Endothelial cell of umbilical vein (primary cell): ENCODE data around the gene VSNL1. TPM values are rescaled to one million over a fixed set of nuclear protein-coding genes. Genes with fewer than 3 reads are reported as not detected.

ENCODE experiments used
- BruUV-seq: library from RNA; stranded (reverse); fragments of 400-500 nt; replicated peaks from 2 replicates; lab custom pipeline; 2021; lab: Mats Ljungman, UMichigan
- CTCF ChIA-PET: fragments of 300-600, 350-600 bp; sonication (Branson Sonifier 250); formaldehyde crosslinking; loops from one replicate; lab custom pipeline; 2021; ENCODE audit warnings: antibody characterized with exemption, inconsistent platforms; lab: Charles Lee
- POLR2A ChIA-PET: fragments of 300-600, 350-600 bp; sonication (Branson Sonifier 250); formaldehyde crosslinking; loops from one replicate; lab custom pipeline; 2021; ENCODE audit warnings: antibody characterized with exemption, inconsistent platforms; lab: Charles Lee
- DNase-seq: peaks from one replicate; pipeline ENCODE4 v3.0.0-alpha.2; 2011; ENCODE audit warnings: low read depth, low spot score
- FAIRE-seq: peaks from 2 replicates; lab custom pipeline; 2011; peaks lifted over from hg19 to GRCh38; lab: Jason Lieb, UNC
- H2AFZ ChIP-seq: 2 replicates; pipeline ENCODE4 v1.6.0; 2012; ENCODE audit warnings: low read depth, low read length, control low read depth, inconsistent platforms
- H3K27ac ChIP-seq: 2 replicates; pipeline ENCODE4 v1.5.1; 2011; ENCODE audit warnings: low read depth, mild to moderate bottlenecking, control low read depth, low read length, moderate library complexity; ENCODE audit not compliant: insufficient read depth
- H3K27me3 ChIP-seq, 2 experiments: 2 replicates each; pipeline versions ENCODE4 v1.6.0 to v1.6.1; 2011; ENCODE audit warnings: low read length in 2 of 2, mixed read lengths in 1 of 2; ENCODE audit not compliant: control insufficient read depth in 2 of 2, insufficient read depth in 2 of 2
- H3K36me3 ChIP-seq, 2 experiments: 2 replicates in 1 of 2; 3 replicates in 1 of 2; pipeline ENCODE4 v1.5.1; 2011; ENCODE audit warnings: low read length in 2 of 2, mild to moderate bottlenecking in 1 of 2, moderate library complexity in 1 of 2; ENCODE audit not compliant: control insufficient read depth in 2 of 2, insufficient read depth in 2 of 2; ENCODE audit errors: extremely low read depth in 1 of 2
- H3K4me1 ChIP-seq: 3 replicates; pipeline ENCODE4 v1.5.1; 2011; ENCODE audit warnings: mild to moderate bottlenecking, low read length; ENCODE audit not compliant: control insufficient read depth, insufficient read depth; ENCODE audit errors: extremely low read depth
- H3K4me2 ChIP-seq: 2 replicates; pipeline ENCODE4 v1.6.1; 2011; ENCODE audit warnings: low read length, control low read depth, mixed read lengths; ENCODE audit not compliant: insufficient read depth
- H3K4me3 ChIP-seq, 3 experiments: fragments of 200-600 bp in 1 of 3; sonication (generic), shearing (Covaris generic) in 1 of 3; replicated peaks in 1 of 3; 2 replicates each; pipeline ENCODE4 v1.5.1; 2011 to 2016; ENCODE audit warnings: control low read depth in 3 of 3, low read length in 3 of 3, mild to moderate bottlenecking in 2 of 3, inconsistent platforms in 1 of 3, low read depth in 1 of 3, moderate library complexity in 1 of 3; ENCODE audit not compliant: insufficient read depth in 1 of 3
- H3K79me2 ChIP-seq: 2 replicates; pipeline ENCODE4 v1.6.0; 2012; ENCODE audit warnings: low read length, inconsistent platforms; ENCODE audit not compliant: control insufficient read depth, insufficient read depth
- H3K9ac ChIP-seq: replicated peaks from 2 replicates; pipeline ENCODE3; 2011; ENCODE audit warnings: low read length, control low read depth; ENCODE audit not compliant: insufficient read depth; ENCODE audit errors: extremely low read depth
- H3K9me1 ChIP-seq: replicated peaks from 3 replicates; pipeline ENCODE4 v1.6.0; 2011; ENCODE audit warnings: mild to moderate bottlenecking, low read length; ENCODE audit not compliant: control insufficient read depth, insufficient read depth; ENCODE audit errors: extremely low read depth
- H3K9me3 ChIP-seq: replicated peaks from 2 replicates; pipeline ENCODE4 v1.5.1; 2012; ENCODE audit warnings: low read length, inconsistent platforms; ENCODE audit not compliant: control insufficient read depth, insufficient read depth
- H4K20me1 ChIP-seq: replicated peaks from 2 replicates; pipeline ENCODE3; 2011; ENCODE audit warnings: mild to moderate bottlenecking, low read length; ENCODE audit not compliant: control insufficient read depth, insufficient read depth; ENCODE audit errors: extremely low read depth
- EZH2 ChIP-seq: IDR thresholded peaks from 2 replicates; pipeline ENCODE4 v1.6.1; 2012; ENCODE audit warnings: borderline replicate concordance, low read depth, mild to moderate bottlenecking, moderate library complexity, low read length, inconsistent platforms; ENCODE audit not compliant: severe bottlenecking
- FOS ChIP-seq: IDR thresholded peaks from 2 replicates; pipeline ENCODE4 v1.6.1; 2011; ENCODE audit warnings: mild to moderate bottlenecking, low read length, moderate library complexity, borderline replicate concordance; ENCODE audit not compliant: insufficient read depth
- GATA2 ChIP-seq: IDR thresholded peaks from 2 replicates; pipeline ENCODE4 v1.7.0; 2011; ENCODE audit warnings: low read depth, mild to moderate bottlenecking, moderate library complexity, mixed read lengths, low read length; ENCODE audit not compliant: insufficient read length, insufficient read depth
- JUN ChIP-seq: IDR thresholded peaks from 2 replicates; pipeline ENCODE4 v1.6.1; 2011; ENCODE audit warnings: borderline replicate concordance, low read depth; ENCODE audit not compliant: insufficient read length, insufficient read depth
- MYC ChIP-seq: IDR thresholded peaks from one replicate; pipeline ENCODE4 v1.6.1; 2011; ENCODE audit warnings: mild to moderate bottlenecking, low read depth, low read length
- POLR2A ChIP-seq: IDR thresholded peaks from 2 replicates; pipeline ENCODE4 v1.6.1; 2012; ENCODE audit warnings: low read depth, mild to moderate bottlenecking, control low read depth, low read length
- POLR2AphosphoS5 ChIP-seq: IDR thresholded peaks from 2 replicates; pipeline ENCODE4 v1.6.1; 2012; ENCODE audit warnings: low read depth, mild to moderate bottlenecking, control low read depth, low read length, moderate library complexity; ENCODE audit not compliant: insufficient read depth
- dilution Hi-C: fragments of 300-500 bp; cut with MboI; formaldehyde crosslinking; loops from one replicate; pipeline ENCODE4 v1.15.0; 2019; ENCODE audit warnings: low sequenced_read_pairs; ENCODE audit not compliant: extremely low pct_ligation_motif_present
- intact Hi-C: fragments of 100-400 bp; cut with micrococcal nuclease; formaldehyde crosslinking; loops from one replicate; pipeline ENCODE4 v1.10.0; 2022
- polyA plus RNA-seq, 4 experiments: library from polyadenylated mRNA; depleted of rRNA in 3 of 4; stranded (reverse) in 3 of 4; unstranded in 1 of 4; fragments of >200 nt; gene quantifications; 2 replicates each; pipeline versions ENCODE4 v1.2.1 to v1.2.3, GENCODE V29; 2011 to 2012; ENCODE audit warnings: missing spikeins in 1 of 4
- total RNA-seq: library from RNA; stranded (reverse); gene quantifications from 2 replicates; pipeline ENCODE4 v1.2.3, GENCODE V29; 2021
- TF ChIP-seq, protein P1 (sequence below), 2 donors: IDR thresholded peaks; 1 replicate in 1 of 2; 2 replicates in 1 of 2; pipeline ENCODE4 v1.5.1; 2011; ENCODE audit warnings: low read length in 2 of 2, mild to moderate bottlenecking in 2 of 2, moderate library complexity in 2 of 2, control low read depth in 1 of 2, inconsistent platforms in 1 of 2, low read depth in 1 of 2; ENCODE audit not compliant: insufficient read depth in 1 of 2; ENCODE audit errors: extremely low read depth in 1 of 2
- TF ChIP-seq, protein P2 (sequence below): IDR thresholded peaks from 2 replicates; pipeline ENCODE4 v1.6.1; 2011; ENCODE audit not compliant: insufficient read depth, insufficient read length

VSNL1 gene
- total and polyA plus RNA-seq, 2 donors (not counting 3 experiments of a cell fraction or from before 2014, with no cell fraction given): not detected

DNA sequence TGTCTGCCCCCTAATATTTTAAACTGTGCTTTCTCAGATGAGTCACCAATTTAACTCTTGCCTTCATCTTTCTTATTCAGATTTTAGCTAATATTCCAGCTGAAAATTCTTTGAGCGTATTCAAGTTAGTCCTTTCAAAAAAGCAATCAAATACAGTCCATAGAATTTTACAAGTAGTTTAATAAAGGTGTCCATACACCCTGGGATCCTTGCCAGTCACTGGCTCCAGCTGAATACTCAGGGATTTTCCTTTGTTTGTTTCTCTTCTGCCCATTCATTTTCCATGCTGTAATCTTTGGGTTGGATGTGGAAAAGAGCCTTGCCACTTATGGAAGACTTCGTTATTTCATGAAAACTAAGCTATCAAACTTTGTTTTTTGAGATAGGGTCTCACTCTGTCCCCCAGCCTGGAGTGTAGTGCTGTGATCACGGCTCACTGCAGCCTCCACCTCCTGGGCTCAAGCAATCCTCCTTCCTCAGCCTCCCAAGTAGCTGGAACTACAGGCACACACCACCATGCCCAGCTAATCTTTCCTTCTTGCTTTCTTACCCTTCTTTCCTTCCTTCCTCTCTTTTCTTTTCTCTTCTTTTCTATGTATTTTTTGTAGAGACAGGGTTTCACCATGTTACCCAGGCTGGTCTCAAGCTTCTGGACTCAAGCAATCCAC is 34.0 kb downstream of the VSNL1 start:
- dilution Hi-C loops: no loop called here

DNA sequence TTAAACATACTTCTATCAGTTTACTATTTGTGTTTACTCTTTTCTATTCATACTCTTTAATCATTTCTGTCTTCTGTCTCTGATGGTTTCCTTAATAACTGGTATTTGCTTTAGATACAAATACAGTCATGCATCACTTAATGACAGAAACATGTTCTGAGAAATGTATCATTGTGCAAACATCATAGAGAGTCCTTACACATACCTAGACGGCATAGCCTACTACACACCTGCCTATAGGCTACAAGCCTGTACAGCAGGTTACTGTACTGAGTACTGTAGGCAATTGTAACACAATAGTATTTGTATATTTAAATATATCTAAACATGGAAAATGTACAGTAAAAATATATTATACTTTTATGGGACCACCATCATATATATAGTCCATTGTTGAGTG is 36.3 kb downstream of the VSNL1 start:
- POLR2A ChIA-PET: no interaction called here
- no peaks in the 10 kb centered on the region for H3K4me1 ChIP-seq
- no peaks in the 10 kb centered on the region for H3K9me3 ChIP-seq
- no peak overlapping the region for H3K9ac ChIP-seq
- no peak overlapping the region for H2AFZ ChIP-seq
- CTCF ChIA-PET: no interaction called here
- no peak overlapping the region for H3K4me3 ChIP-seq
- FAIRE-seq (no peak), DNase-seq (no peak)
- intact Hi-C loops (no loop called here), dilution Hi-C loops (no loop called here)
- no peak overlapping the region for H3K27ac ChIP-seq
- no TSS peak for BruUV-seq
- no peaks in the 10 kb centered on the region for H4K20me1 ChIP-seq
- TF ChIP-seq FOS (no peak), GATA2 (no peak), JUN (no peak), MYC (no peak), POLR2A (no peak), EZH2 (no peak), POLR2AphosphoS5 (no peak)
- TF ChIP-seq, protein P1, sequence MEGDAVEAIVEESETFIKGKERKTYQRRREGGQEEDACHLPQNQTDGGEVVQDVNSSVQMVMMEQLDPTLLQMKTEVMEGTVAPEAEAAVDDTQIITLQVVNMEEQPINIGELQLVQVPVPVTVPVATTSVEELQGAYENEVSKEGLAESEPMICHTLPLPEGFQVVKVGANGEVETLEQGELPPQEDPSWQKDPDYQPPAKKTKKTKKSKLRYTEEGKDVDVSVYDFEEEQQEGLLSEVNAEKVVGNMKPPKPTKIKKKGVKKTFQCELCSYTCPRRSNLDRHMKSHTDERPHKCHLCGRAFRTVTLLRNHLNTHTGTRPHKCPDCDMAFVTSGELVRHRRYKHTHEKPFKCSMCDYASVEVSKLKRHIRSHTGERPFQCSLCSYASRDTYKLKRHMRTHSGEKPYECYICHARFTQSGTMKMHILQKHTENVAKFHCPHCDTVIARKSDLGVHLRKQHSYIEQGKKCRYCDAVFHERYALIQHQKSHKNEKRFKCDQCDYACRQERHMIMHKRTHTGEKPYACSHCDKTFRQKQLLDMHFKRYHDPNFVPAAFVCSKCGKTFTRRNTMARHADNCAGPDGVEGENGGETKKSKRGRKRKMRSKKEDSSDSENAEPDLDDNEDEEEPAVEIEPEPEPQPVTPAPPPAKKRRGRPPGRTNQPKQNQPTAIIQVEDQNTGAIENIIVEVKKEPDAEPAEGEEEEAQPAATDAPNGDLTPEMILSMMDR (IDR thresholded peaks at IDR 0.05; ENCODE audit: extremely low read depth in 1 of 2, insufficient read depth in 1 of 2, low read depth in 1 of 2, low read length in 2 of 2): no peak
- TF ChIP-seq, protein P2, sequence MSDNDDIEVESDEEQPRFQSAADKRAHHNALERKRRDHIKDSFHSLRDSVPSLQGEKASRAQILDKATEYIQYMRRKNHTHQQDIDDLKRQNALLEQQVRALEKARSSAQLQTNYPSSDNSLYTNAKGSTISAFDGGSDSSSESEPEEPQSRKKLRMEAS: no peak
- H3K79me2 ChIP-seq: no peaks in the 10 kb centered on the region
- H3K9me1 ChIP-seq: no peaks in the 10 kb centered on the region
- H3K27me3 ChIP-seq: no peaks in the 10 kb centered on the region
- no peaks in the 10 kb centered on the region for H3K36me3 ChIP-seq
- no peak overlapping the region for H3K4me2 ChIP-seq

More for the DNA sequence above, 34.0 kb downstream of the VSNL1 start:
- H3K36me3 ChIP-seq: no peaks in the 10 kb centered on the region
- no peaks in the 10 kb centered on the region for H3K9me3 ChIP-seq
- no peak overlapping the region for H3K4me3 ChIP-seq
- TF ChIP-seq GATA2: no peak
- TF ChIP-seq, protein P1 (IDR thresholded peaks at IDR 0.05; ENCODE audit: extremely low read depth in 1 of 2, insufficient read depth in 1 of 2, low read depth in 1 of 2, low read length in 2 of 2): no peak
- H3K4me2 ChIP-seq: no peak overlapping the region
- no peak for DNase-seq
- H2AFZ ChIP-seq: no peak overlapping the region
- no peak overlapping the region for H3K27ac ChIP-seq
- intact Hi-C loops: no loop called here
- H4K20me1 ChIP-seq: no peaks in the 10 kb centered on the region
- H3K9me1 ChIP-seq: no peaks in the 10 kb centered on the region
- no peaks in the 10 kb centered on the region for H3K27me3 ChIP-seq
- no peaks in the 10 kb centered on the region for H3K79me2 ChIP-seq
- CTCF ChIA-PET: no interaction called here
- H3K9ac ChIP-seq: no peak overlapping the region
- BruUV-seq: no TSS peak
- no peak for FAIRE-seq
- POLR2A ChIA-PET: no interaction called here
- H3K4me1 ChIP-seq: no peaks in the 10 kb centered on the region
